T-helper 1 cell (primary cell): ENCODE measurements around the gene MAP2K2.

ENCODE experiments used
- DNase-seq, 5 donors: peaks; one replicate each; pipeline ENCODE4 v3.0.0-alpha.2; 2012 to 2020

The MAP2K2 gene

DNA sequence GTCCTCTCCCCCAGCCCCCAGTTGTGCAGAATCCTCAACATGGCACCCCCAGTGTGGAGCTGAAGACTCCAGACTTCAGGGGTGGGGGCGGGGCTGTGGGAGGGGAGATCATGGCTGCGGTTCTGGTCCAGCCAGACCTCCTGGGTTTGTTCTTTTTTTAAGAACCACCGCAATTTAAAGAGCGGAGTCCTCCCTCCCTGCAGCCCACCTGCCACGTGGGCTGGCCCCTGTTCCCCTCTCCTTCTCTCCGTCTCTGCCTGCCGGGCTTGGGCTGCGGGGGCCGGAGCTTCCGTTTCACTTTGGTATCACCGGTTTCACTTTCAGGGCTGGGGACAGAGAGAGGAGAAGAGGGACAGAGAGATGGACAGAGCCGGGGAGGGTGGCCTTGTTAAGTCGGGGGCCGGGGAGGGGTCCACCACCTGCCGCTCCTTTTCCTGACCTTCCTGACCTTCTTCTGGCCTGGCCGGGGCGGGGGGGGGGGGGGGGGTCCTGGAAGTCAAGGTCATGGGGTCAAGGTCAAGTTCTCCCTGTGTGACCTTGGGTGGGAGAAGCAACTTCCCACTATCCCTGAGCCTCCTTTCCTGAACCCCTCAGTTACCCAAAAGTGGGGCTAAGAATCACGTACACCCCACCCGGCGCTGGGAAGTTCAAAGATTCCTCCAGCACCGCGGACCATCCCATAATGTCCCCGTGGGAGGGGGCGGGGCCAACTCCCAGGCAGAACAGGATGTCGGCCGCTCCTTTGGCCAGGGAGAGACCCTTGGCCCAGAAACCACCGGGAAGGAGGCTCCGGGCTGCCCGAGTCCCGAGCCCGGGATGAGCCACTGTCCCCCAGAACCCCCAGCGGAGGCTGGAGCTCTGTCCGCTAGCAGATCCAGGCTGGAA lies 45.9 kb downstream of the MAP2K2 start:
- peak in 1 of 5 donors; percentile 42 for DNase-seq

DNA sequence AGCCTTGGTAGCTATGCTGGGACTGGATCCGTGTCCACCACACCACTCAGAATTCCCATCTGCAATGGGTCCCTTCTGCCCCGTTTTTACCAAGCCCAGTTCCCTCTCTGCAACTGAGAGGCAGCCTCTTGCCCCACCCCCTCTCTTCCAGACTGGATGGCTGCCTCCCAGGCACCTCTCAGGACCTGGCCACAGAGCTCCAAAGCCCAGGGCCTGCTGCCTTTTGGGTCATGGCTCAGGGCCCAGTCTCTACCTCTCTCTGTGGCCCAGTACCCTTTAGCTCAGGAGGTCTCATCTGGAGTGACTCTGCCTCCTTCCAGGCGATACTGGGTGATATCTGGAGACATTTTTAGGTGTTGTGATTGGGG lies 46.9 kb downstream of the MAP2K2 start:
- no peak for DNase-seq

DNA sequence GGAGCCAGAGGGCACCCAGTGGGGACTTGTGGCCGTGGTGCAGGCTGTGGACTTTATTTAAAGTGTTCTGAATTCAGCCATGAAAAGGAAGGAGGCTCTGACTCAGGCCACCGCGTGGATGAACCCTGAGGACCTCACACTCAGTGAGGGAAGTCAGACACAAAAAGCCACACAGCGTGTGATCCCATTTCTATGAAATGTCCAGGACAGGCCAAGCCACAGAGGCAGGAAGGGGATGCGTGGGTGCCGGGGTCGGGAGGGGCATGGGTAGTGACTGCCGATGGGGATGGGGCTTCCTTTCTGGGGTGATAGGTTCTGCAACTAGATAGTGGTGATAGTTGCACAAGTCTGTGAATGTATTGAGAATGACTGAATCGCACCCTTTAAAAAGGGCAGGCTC lies 48.5 kb downstream of the MAP2K2 start:
- DNase-seq = no peak

DNA sequence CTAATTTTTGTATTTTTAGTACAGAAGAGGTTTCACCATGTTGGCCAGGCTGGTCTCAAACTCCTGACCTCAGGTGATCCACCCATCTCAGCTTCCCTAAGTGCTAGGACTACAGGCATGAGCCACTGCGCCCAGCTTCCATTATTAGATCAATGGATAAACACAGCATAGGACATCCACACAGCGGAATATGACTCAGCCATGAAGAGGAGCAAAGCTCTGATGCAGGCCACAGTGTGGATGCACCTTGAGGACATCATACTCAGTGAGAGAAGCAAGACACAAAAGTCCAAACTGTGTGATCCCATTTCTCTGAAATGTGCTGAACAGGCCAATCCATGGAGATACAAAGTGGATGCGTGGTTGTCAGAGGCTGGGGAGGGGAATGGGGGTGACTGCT lies 52.3 kb downstream of the MAP2K2 start:
- DNase-seq = no peak

DNA sequence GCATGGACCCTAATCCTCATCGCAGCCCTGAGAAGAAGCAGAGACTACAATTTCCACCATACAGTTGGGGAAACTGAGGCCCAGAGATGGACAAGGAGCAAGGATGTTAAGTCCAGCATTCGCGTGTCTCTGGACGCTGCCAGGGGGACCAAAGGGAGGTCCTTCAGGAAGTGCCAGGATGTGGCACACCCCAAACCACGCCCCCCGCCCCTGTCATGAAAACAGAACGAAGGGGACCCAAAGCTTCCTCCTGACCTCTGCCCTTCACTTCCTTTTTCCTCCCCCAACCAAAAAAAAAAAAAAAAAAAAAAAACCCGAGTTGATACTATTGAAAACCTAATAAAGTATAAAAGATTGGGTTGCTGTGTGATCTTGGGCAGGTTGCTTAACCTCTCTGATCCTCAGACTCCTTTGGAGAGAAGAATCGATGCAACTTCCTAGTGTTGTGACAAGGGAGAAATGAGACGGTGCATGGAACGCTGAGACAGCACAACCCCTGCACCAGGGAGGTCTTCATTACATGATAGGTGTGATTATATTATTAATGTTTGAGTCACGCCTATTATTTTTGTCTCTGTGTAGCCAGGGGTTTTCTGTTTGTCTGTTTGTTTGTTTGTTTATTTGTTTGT lies 54.5 kb downstream of the MAP2K2 start:
- peak in 1 of 5 donors; percentile 77 for DNase-seq

DNA sequence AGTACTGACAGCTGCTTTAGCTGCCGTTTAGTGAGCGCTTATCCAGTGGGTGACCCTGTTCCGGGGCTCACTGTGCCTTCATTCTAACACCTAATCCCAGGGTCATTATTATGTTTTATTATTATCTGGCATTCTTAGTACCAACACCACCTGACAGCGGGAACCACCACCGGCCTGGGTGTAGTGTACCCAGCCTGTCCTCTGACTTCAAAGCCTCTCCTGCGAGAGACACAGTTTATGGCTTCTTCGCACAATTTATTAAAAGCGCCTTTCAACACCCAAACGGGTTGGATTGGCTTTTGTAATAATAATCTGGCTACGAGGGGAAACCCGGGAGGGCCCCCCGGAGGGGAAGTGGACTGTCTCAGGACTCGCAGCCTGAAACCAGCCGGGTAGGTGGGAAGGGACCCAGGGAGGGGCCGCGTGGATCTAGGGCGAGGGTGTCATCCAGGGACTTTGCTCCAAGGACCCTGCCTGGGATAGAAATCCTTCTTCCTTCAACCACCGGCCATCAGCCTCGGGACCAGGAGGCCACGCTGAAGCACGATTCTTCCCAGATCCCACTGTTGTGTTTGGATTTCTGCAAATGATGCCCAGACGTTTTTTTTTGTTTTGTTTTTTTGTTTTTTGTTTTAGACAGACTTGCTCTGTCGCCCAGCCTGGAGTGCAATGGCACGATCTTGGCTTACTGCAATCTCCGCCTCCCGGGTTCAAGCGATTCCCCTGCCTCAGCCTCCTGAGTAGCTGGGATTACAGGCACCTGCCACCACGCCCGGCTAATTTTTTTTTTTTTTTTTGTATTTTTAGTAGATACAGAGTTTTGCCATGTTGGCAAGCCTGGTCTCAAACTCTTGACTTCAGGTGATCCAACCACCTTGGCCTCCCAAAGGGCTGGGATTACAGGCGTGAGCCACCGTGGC lies 55.6 kb downstream of the MAP2K2 start:
- no peak for DNase-seq

DNA sequence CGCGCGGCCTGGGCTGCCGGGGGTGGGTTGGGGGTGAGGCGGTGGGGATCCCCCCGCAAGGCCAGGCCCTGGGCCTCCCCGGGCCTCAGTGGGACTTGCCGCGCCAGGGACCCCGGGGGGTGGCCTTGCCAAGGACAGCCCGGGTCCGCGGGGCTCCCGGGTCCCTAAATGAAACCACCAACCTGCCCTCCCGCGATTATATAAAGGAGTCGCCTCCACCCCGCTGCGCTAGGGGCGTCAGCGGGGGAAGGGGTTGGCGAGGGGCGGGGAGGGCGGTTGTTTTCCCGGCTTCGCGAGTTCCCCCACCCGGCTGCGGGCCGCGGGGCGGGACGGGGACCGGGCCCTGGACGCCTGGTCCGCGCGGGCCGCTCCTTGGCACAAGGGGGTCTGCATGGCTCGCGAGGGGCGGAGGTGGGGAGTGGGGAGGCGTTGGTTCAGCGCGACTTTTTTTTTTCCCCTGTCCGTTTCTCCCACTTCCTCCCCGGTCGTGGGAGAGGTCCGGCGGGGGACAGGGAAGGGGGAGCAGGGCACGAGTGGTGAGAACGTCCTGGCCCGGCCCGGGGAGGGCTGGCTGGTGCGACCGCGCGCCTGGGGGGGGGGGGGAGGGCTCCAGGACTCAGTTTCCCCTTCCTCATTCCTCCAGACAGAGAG lies 56.4 kb downstream of the MAP2K2 start:
- peak in 3 of 5 donors; percentile 45 to 57 (median 50) for DNase-seq

DNA sequence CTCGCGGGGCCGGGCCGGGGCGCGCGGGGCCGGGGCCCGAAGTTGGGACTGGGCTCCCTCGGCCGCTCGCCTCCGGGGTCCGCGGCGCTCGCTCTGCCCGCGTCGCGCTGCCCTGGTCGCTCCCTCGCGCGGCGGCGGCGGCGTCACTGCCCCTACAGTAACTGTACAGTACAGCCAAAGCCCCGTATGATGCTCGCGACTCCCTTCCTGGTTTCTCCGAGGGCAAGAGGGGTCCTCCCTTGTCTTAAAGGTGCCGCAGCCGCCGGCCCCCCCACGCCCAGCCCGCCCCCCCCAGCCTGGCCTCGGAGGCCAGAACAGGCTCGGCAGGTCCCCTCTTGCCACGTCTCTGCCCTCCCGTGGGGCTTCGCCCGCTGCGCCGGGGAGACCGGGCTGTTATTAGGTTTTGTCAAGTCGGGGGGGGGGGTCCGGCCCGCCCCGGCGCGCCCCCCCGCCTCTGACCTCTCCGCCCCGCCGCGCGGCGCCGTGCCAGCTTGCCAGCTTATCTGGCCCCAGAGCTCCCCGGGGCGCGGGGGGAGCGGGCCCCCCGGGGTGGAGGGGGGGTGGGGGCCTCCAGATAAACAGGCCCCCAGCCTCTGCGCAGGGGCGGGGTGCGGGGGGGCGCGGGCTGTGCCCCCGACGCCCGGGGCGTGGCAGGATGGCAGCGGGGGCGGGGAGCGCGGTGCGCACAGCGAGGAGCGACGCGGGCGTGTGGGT lies 57.1 kb downstream of the MAP2K2 start, which contains the start of gene ZBTB7A:
ZBTB7A (minus strand) TSS at position 218 of the 714 bp plus-strand sequence. CDS start 11,667 bp downstream, outside the sequence.
- DNase-seq = peak; percentile 63 to 82 (median 76)

DNA sequence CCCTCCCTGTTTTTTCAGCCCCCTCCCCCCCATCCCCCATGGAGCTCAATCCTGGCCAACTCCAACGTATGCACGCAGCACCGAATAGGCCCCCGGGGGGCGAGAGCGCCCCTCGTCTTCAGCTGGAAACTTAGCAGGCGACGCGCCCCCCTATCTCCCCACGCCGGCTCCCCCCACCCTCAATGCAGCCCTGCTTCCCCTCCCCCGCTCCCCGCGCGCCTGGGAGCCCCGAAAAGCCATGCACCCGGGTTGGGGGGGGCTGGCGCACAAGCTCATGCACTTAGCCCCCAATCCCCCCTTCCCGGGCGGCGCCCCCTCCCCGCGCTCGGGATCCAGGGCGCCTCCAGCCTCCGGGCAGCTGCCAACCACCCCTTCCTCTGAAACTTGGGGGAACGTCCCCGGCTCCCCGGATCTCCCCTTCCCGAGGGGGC lies 57.7 kb downstream of the MAP2K2 start:
- DNase-seq = peak in 2 of 5 donors; percentile 46 to 54

DNA sequence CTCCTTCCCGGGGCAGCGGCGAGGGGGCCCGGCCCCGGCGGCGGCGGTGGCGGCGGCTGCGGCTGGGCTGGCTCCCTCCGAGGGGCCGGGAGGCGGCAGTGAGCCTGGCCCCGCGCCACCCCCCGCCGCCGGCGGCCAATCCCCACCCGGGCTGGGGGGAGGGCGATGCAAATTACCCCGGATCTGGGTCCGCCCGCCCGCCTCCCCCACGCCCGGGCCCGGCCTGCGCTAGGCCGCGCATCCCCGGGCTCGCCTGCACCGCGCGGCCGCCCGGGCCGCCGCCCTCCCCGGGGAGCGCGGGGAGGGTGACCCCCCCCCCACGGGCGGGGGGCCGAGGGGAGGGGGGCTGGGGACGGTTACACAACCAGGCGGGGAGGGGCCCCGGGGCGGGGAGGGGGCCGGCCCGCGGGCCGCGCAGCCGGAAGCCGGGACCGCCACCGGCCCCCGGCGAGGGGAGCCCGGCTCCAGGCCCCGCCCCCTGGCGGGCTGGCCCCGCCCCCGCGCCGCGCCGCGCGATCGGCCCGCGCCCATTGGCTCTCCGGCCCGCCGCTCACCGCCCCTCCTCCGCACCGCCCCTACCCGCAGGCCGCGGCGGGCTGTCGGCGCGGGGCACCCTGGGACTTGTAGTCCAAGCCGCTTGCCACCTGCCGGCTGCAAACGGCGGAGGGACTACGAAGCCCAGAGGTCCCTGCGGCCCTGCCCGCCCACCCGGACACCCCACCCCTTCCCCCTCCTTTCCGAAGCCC lies 58.3 kb downstream of the MAP2K2 start:
- peak; percentile 94 to 99 (median 97) for DNase-seq

DNA sequence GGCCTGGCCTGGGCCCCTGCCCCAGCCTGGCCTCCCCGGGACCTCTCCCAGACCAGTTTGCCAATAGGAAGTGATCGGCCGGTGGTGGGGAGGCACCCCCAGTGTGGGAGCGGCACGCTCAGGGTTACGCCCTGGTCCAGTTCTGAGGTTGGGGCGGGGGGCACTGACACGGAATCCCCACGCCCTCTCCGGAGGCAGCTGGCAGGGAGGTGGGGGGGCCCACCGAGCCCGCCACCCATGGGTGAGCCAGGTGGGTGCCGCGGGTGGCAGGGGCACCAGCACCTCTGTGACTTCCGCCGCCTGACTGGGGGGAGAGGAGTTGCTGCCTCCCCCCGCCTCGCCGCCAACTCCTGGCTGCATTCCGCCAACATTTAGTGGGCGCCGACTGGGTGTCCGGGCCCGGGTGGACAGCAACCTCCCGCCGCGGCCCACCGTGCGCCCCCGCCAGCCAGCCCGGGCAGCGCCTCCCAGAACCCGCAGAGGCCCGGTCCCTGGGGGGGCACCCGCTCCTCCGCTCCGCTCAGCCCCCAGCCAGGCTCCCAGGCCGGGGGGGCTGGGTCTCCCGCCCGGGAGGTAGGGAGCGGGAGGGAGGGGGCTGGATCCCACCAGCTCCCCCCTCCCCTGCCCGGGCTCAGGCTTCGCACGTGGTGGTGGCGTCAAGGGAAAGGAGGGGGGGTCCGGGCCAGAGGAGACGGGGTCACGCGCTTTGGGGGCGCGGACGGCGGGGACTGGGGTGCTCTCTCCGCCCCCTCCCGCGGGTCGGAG lies 59.2 kb downstream of the MAP2K2 start:
- peak in 3 of 5 donors; percentile 38 to 54 (median 46) for DNase-seq

DNA sequence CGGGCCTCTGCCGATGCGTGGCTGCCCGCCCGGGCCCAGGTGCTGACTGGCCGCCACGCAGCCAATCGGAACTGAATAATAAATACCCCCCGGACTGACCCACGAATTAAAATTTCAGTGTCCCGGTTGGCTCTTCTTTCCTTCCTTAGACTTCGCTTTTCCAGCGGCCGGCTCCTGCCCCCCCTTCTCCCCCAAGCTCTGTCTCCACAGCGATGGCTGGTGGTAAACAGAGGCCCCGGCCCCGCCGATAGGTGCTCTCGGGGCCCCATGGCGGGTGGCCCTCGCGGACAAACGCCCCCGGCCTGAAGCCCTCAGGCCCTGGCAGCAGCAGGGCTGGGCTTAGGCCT lies 59.8 kb downstream of the MAP2K2 start:
- no peak for DNase-seq

DNA sequence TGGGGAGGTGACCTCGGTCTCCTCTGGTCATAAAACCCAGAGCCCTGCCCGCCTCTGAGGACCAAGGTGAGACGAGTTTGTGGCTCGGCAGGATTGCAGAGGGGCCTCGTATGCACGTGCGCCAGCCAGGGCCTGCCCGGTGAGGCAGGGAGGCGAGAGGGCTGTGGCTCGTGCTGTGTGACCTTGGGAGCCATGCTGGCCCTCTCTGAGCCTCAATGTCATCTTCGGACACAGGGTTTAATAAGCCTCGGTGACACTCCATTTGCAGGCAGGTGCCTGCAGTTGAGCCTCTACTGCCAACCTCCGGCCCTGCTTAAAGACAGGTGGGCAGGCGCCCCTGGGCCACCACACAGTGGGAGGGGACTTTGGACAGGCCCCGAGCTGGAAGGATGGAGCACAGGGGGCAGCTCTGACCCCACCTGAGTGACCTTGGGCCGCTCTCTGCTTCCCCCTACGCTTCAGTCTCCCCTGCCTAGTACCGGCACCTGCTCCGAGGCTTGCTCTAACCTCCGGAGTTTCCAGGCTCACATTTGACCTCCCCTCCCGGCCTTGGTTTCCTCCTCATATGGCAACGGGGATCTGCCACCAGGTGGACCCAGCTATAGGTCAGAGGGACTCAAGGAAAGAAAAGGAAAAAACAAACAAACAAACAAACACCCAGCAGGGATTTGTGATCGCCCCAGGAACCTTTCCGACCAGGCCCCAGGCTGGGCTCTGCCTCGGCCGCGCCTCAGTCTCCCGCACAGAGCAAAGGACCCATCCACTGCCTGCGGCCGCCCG lies 60.4 kb downstream of the MAP2K2 start:
- no peak for DNase-seq

DNA sequence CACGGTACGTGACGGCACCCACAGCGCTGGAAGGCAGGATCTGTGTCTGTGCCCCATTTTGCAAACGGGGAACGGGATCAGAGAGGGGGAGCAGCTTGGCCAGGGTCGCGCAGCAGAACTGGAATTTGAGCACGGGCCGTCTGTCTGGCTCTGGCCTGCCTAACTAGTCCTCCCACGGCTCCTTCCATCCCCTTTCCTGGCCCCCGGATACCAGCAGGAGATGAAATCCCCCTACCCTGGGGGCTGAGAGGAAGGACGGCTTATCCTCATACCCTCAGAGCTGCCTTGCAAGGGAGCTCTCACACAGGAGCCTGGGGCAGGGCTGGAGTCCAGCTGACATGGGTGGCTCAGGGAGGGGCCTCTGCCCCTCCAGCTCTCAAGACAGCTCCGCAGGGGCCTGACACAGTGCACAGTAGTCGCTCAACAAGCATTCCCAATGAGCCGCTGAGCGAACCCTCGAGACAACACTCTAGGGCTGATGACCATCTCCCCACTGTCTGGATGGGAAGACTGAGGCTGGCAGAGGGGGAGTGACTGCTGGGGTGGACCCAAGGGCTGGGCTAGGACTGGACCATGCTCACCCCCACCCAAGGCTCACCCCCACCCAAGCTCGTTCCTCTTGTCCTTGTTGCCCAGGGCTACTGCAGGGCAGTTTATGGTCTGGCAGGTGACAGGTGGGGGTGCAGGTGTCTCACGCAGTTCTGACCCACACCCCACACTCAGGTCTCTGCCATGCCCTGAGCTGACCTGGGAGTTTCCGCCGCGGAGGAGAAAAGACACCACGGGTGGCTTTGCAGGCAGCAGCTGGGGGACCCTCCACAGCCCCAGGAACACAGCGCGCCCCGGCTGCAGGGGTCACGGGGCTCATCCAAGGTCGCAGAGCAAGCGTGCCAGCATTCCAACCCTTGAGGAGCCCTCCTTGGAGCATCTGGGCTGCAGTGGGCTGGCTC lies 61.2 kb downstream of the MAP2K2 start:
- DNase-seq = no peak

DNA sequence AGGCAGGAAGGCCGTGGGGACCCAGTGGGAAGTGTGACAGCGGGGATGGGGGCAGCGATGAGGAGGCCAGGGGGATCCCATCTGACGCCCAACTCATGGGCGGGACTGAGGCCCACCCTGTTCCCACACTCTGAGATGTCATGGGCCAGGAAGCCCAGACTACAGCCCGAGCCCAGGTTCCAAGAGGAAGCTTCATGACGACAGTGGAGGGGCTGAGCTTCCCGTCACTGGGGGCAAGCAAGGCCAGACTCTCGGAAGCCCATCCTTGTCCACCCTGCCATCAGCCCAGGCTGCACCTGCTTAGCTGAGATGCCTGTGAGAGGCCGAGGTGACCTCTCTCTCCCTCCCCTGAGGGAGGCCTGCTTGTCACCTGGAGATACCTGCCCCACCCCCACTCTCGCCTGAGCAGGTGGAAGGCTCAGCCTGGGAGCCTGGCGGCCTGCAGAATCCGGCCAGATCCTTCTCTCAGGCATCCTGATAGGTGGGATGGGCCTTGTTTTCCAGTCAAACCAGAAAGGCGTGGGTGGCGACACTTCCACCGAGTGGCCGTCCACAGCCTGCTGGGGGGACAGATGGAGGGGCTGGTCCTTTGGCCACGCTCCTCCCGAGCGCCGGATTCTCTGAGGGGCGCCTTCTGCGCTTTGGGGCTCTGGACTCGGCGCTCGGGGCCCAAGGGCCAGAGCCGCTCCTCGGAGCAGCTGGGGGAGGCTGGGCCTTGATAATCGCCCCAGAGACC lies 62.1 kb downstream of the MAP2K2 start:
- DNase-seq = no peak

DNA sequence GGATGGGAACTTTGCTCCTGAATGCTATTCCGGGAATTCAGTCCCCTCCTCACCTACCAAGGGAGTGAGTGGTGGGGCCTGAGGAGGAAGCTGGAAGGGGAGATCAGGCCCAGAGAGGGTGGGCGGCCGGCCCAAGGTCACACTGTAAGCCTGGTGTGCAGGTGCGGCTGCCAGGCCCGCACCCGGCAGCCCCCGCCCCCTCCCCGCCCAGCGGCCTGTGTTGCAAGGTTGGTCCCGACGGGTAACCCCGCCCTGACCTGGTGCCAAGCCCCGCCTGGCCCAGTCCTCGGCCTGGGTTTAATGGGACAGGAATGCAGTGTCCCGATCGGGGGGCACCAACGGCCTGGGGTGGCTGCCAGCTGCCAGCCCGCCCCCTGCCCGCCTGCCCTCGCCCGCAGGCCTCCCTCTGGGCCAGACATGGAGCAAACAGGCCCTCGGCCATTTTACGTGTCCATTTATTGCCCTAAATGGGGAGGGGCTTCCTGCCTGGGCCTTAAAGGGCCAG lies 62.7 kb downstream of the MAP2K2 start:
- peak in 2 of 5 donors; percentile 31 to 36 for DNase-seq

DNA sequence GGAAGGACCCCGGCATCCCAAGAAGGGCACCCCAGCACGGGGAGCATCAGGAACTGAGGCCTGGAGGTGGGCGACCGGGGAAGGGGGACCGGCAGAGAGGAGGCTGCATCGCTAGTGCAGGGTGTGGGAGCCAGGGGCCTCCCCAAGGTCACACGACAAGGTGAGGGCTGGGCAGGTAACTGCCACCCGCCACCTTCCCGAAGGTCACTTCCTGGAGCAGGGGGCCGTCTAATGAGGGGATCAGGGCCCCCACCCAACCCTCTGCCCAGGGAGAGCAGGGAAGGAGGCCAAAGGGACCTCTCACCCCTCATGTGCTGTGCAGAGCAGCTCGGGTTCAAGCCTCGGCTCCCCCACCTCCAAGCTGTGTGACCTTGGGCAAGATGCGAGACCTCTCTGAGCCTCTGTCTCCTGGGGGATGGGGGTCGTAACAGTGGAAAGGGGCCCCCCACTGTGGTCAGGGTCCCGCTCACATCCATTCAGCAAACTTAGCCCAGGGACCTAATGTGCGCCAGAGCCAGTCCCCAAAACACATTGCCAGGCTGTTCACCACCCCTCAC lies 63.2 kb downstream of the MAP2K2 start:
- DNase-seq = no peak
